22Rv1 (cell line): ENCODE measurements around the gene ITPKB.

Source experiments
- H3K27ac ChIP-seq: fragments of 450-650 bp; 2 replicates; pipeline ENCODE4 v1.5.1; 2017
- CTCF ChIP-seq: fragments of 450-650 bp; IDR thresholded peaks from 2 replicates; pipeline ENCODE4 v1.5.1; 2017; ENCODE audit warnings: mild to moderate bottlenecking
- ZFX ChIP-seq: fragments of 450-650 bp; IDR thresholded peaks from 2 replicates; pipeline ENCODE4 v1.6.1; 2017; ENCODE audit warnings: antibody characterized with exemption, borderline replicate concordance

ITPKB gene

DNA sequence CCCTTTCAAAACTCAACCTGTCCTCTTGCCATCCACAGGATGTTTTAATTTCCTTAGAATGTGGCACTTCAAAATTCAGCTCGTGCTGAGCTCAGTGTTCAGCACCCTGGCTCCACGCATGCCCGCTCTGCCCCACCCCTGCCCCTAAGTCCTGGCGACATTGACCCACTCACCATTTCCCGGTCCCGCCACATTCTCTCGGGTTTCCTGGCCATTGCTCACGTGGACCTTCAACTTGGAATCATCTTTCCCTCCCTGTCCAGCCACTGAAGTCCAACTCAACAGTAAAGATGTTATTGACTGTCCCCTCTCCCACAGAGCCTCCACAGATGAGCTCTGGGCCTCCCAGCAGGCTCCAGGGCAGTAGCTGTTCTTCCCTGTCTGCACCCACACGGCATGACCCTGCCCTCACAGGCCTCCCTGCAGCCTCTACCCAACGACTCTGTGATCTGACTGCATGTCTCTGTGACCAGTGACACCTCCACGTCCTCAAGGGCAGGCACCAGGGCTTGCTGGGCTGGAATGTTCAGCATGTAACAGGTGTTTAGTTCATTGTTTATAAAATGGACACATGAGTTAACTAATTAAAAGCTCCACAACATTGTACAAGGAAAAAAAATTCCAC is 53.8 kb downstream of the ITPKB start:
- H3K27ac ChIP-seq = no peak overlapping the region
- no peak for TF ChIP-seq ZFX
- no peak for TF ChIP-seq CTCF

DNA sequence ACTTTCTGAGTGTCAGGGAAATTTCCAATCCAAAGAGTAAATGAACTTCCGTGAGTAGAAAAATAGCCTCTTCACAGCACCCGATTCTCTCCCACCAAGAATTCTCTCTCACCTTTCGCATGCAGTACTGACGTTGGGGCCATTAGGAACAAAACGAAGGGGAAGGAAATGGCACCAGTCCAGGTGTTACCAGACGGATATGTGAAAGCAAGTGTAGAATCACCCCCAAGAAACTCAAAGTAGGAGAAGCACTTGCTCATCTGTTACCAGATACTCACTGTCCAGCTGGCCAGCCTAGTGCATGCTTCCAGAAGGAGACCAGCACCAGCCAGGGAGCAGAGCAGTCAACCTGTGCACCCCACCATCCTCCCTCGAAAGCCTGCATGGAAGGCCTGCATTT is 55.1 kb downstream of the ITPKB start:
- H3K27ac ChIP-seq = no peak overlapping the region
- TF ChIP-seq CTCF = no peak
- no peak for TF ChIP-seq ZFX

- no peak overlapping the region for H3K27ac ChIP-seq
- TF ChIP-seq CTCF (no peak), ZFX (no peak)
These were observed 55.9 kb downstream of the ITPKB start for GRCh38 chr1:226682871-226683814.

GRCh38 chr1:226681652-226682493 is 57.2 kb downstream of the ITPKB start:
- TF ChIP-seq ZFX = no peak
- TF ChIP-seq CTCF = no peak
- H3K27ac ChIP-seq = no peak overlapping the region

GRCh38 chr1:226680653-226681052 is 58.4 kb downstream of the ITPKB start:
- TF ChIP-seq ZFX = no peak
- TF ChIP-seq CTCF = no peak
- no peak overlapping the region for H3K27ac ChIP-seq

GRCh38 chr1:226679853-226680516 is 59.1 kb downstream of the ITPKB start:
- no peak for TF ChIP-seq CTCF
- TF ChIP-seq ZFX = no peak
- no peak overlapping the region for H3K27ac ChIP-seq
